ENCODE data around the gene HACD2.

The HACD2 gene

DNA sequence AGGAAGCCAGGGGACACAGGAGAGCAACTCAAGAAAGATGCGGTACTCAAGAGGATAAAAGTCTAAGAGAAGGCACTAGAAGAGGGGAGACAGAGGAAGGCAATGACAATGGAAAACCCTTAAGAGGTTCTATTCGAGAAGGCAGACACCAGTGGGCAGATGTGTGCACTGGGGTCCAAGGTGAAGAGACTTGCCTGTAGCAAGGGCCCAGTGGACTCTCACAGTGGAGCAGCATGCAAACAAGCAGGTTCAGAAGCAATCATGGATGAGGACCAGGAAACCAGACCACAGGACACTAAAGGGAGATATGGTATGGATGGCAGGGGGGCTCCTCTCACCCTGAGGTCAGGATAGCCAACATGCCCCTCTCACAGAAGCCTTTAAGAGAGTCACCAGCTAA is 138.6 kb downstream of the HACD2 start:
- no peak for DNase-seq (ENCODE audit: low spot score)

- DNase-seq (ENCODE audit: low spot score): no peak
Observed at GRCh38 chr3:123445702-123446101, 139.2 kb downstream of the HACD2 start.

GRCh38 chr3:123444744-123445143 is 140.1 kb downstream of the HACD2 start:
- no peak for DNase-seq (ENCODE audit: low spot score)

- DNase-seq (ENCODE audit: low spot score): no peak
Observed at GRCh38 chr3:123444023-123444422, 140.8 kb downstream of the HACD2 start.

DNA sequence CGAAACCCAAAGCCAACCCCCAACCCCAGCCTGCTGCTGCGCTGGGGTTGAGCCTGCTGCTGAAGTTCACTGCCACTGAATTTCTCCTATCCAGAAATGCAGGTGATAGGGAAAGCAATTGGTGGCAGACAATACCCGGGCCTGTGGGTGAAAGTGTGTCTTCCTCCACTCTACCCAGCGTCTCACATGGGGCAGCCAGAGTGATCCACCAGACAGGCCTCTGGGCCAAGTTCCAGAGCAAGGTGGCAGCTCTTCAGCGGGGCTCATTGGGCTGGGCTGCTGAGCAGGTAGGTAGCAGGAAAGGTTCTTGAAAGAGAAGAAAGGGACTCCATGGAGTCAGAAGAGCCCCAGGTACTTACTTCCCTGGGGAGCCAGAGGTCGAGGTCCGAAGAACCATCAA is 141.9 kb downstream of the HACD2 start:
- DNase-seq (ENCODE audit: low spot score): no peak

- no peak for DNase-seq (ENCODE audit: low spot score)
Observed at GRCh38 chr3:123442125-123442524, 142.7 kb downstream of the HACD2 start.

Data from activated CD4-positive, alpha-beta T cell treated with anti-CD3 and anti-CD28 coated beads, Interleukin-2, Interleukin-4, amounts not matched to agents 100 ng/mL and 50 ng/mL, durations not matched to agents 16 hours and 8 hours (primary cell).